Common myeloid progenitor, CD34-positive (primary cell): Measurements from ENCODE around the gene RPTOR.

ENCODE experiments used
- CTCF ChIA-PET: fragments of 350-600 bp; sonication (Branson Sonifier 250); formaldehyde crosslinking; loops from one replicate; lab custom pipeline; 2021; ENCODE audit warnings: antibody characterized with exemption; lab: Charles Lee
- POLR2A ChIA-PET: fragments of 350-600 bp; sonication (Branson Sonifier 250); formaldehyde crosslinking; loops from one replicate; lab custom pipeline; 2021; ENCODE audit warnings: antibody characterized with exemption; lab: Charles Lee
- DNase-seq, 3 donors: peaks; one replicate each; pipeline versions ENCODE4 v3.0.0 to v3.0.0-alpha.2; 2013
- H3K27ac ChIP-seq, 2 experiments: 1 replicate in 1 of 2; 2 replicates in 1 of 2; pipeline ENCODE4 v1.7.0; 2013; ENCODE audit warnings: inconsistent platforms in 2 of 2, low read length in 2 of 2, mild to moderate bottlenecking in 2 of 2, low read depth in 1 of 2, moderate library complexity in 1 of 2; ENCODE audit not compliant: severe bottlenecking in 2 of 2, insufficient read depth in 1 of 2, poor library complexity in 1 of 2
- H3K27me3 ChIP-seq, 5 experiments: replicated peaks in 2 of 5; 1 replicate in 3 of 5; 2 replicates in 2 of 5; pipeline versions ENCODE4 v1.6.1 to v1.7.0; 2013; ENCODE audit warnings: low read length in 4 of 5, mild to moderate bottlenecking in 2 of 5, moderate library complexity in 2 of 5, inconsistent platforms in 1 of 5; ENCODE audit not compliant: insufficient read depth in 5 of 5, control insufficient read depth in 4 of 5
- H3K36me3 ChIP-seq, 4 experiments: 1 replicate in 2 of 4; 2 replicates in 2 of 4; pipeline versions ENCODE4 v1.6.1 to v1.7.0; 2013; ENCODE audit warnings: low read length in 3 of 4, control low read depth in 1 of 4, mild to moderate bottlenecking in 1 of 4; ENCODE audit not compliant: control insufficient read depth in 4 of 4, insufficient read depth in 4 of 4
- H3K4me1 ChIP-seq, 4 experiments: 1 replicate in 3 of 4; 2 replicates in 1 of 4; pipeline versions ENCODE4 v1.6.1 to v1.7.1; 2013; ENCODE audit warnings: low read length in 3 of 4, mild to moderate bottlenecking in 3 of 4, control low read depth in 1 of 4, inconsistent platforms in 1 of 4, moderate library complexity in 1 of 4; ENCODE audit not compliant: control insufficient read depth in 4 of 4, insufficient read depth in 4 of 4; ENCODE audit errors: control extremely low read depth in 1 of 4
- H3K4me3 ChIP-seq, 7 experiments: 1 replicate in 4 of 7; 2 replicates in 3 of 7; pipeline versions ENCODE4 v1.5.1 to v1.7.0; 2013; ENCODE audit warnings: mild to moderate bottlenecking in 7 of 7, low read length in 6 of 7, moderate library complexity in 6 of 7, inconsistent platforms in 2 of 7, low read depth in 2 of 7, control low read depth in 1 of 7; ENCODE audit not compliant: insufficient read depth in 4 of 7, control insufficient read depth in 1 of 7; ENCODE audit errors: extremely low read depth in 1 of 7
- H3K9me3 ChIP-seq, 5 experiments: 1 replicate in 4 of 5; 2 replicates in 1 of 5; pipeline versions ENCODE4 v1.6.1 to v1.7.1; 2013; ENCODE audit warnings: low read length in 4 of 5, mild to moderate bottlenecking in 2 of 5, inconsistent platforms in 1 of 5, low read depth in 1 of 5, moderate library complexity in 1 of 5; ENCODE audit not compliant: control insufficient read depth in 4 of 5, insufficient read depth in 2 of 5; ENCODE audit errors: control extremely low read depth in 1 of 5
- WGBS: methylation state at CpG from one replicate; pipeline ENCODE4 v1.1.5; 2013; ENCODE audit not compliant: insufficient coverage; 5-methylcytosine and 5-hydroxymethylcytosine counted together

Gene RPTOR

DNA sequence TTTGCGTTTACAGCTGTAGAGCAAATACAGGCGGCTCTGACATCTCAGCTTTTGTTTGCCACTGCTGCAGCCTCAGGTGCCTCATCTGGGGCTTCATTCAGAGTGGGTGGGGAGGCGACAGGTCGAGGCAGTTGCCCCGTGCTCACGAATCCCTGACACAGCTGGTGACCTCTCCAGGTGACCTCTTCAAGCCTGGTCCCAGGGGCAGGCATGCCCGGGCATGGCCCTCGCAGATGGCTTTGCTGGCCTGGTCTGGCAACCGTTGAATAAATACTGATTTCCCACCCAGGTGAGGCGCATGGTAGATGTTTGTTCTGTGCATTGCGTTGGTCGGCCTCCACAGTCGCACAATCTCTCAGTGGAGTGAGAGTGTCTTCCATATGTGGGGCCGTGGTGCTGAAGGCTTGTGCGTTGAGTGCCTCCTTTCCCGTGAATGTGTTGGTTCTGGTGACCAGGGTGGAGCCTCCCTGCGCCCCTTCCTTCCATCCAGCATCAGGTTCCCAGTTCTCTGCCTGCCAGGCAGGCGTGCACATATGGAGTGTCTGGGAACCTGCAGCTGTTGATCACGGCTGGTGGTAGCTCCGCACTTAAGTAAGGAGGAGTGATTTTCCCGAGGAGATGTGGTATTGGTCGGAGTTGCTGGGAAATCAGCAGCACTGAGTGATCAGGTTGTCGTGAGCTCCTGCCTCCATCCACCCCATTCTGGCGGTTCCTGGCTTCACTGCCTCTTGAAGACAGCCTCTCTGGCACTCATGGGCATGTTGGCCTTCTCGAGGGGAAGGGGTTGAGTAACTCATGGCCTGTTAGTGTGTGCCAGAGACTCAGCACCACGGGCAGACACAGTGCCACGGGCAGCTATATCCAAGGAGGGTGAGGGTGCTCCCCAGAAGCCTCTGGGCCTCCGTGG lies 149.7 kb downstream of the RPTOR start:
- H3K27ac ChIP-seq, result no peak overlapping the region
- DNase-seq, result no peak
- POLR2A ChIA-PET, result no interaction called here
- no peaks in the 10 kb centered on the region for H3K9me3 ChIP-seq
- H3K4me3 ChIP-seq, result no peak overlapping the region
- WGBS, result 98% methylated on average over 25 of the region's 28 CpGs
- H3K27me3 ChIP-seq, result no peaks in the 10 kb centered on the region
- peaks cover 0 to 9% (median 0%) of the 10 kb centered on the region in 4 experiments for H3K36me3 ChIP-seq
- no peaks in the 10 kb centered on the region for H3K4me1 ChIP-seq
- CTCF ChIA-PET, result interaction anchor here (1.4 kb wide), 1 partner anchor 9 kb away, joined by 6 read pairs; no protein-coding TSS in a partner anchor

DNA sequence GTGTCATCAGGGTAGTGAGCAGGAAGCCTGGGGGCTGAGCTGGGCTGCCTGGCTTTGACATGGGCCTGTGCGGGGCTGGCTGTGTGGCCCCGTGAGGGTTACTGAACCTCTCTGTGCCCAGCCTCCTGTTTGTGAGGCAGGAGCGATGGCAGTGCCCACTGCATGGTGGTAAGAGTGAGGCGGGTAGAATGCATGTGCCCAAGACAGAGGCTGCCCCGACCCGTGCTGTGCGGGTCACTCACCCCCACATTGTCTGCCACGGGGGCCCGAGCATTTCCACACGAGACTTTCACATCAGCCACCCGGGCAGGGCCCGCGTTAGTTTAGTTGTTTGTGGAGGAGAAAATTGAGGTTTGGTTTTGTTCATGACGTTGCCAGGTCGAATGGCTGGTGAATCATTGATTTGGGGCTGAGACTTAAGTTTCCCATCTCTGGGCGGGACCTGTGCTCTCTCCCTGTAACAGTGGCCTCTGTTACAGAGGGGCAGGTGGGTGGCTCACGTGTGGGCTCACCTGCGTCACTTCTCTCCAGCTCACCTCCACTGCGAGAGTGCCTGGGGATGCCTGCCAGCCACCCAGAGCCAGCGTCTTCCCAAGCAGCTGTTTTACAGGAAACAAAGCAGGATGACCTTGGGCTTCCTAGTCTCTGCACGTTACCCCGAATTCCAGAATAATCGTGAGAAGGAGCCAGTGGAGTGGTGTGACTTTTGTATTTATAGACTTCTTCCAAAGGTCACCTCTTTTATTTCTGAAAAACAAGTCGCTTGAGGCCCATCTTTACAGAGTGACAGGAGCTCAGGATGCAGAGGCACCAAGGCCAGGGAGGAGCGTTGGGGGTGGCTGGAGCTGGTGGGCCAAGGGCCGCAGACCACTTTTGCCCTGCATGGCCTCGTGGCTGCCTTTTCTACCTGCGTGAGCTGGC lies 150.6 kb downstream of the RPTOR start:
- Histone ChIP-seq H3K27me3 (no peaks in the 10 kb centered on the region), H3K4me3 (no peak overlapping the region), H3K27ac (no peak overlapping the region), H3K36me3 (peaks cover 0 to 9% (median 0%) of the 10 kb centered on the region in 4 experiments), H3K4me1 (no peaks in the 10 kb centered on the region), H3K9me3 (no peaks in the 10 kb centered on the region)
- no peak for DNase-seq
- ChIA-PET CTCF (no interaction called here), POLR2A (no interaction called here)
- 95% methylated on average over 20 of the region's 28 CpGs for WGBS

DNA sequence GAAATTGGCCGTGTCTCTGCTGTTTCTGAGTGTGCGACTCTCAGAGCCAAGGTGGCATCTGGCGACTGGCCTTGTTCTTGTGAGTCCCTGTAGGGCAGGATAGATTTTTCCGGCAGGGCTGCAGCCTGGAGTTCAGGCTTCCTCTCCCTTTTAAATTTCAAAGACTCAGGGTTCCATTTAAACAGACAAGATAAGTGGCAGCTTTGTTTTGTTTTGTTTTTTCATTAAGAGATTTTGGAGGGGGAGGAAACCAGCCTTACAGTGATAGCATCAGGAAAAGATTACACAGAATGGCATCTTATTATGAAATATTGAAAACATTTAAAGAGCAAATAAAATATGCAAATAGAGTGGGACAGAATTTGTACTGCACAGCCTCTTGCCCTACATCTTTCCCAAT lies 151.3 kb downstream of the RPTOR start:
- Histone ChIP-seq H3K9me3 (no peaks in the 10 kb centered on the region), H3K27ac (no peak overlapping the region), H3K4me1 (no peaks in the 10 kb centered on the region), H3K27me3 (no peaks in the 10 kb centered on the region), H3K36me3 (peaks cover 0 to 9% (median 0%) of the 10 kb centered on the region in 4 experiments), H3K4me3 (no peak overlapping the region)
- no peak for DNase-seq
- 100% methylated on average over 1 of the region's 4 CpGs for WGBS
- CTCF ChIA-PET, result no interaction called here
- POLR2A ChIA-PET, result no interaction called here

DNA sequence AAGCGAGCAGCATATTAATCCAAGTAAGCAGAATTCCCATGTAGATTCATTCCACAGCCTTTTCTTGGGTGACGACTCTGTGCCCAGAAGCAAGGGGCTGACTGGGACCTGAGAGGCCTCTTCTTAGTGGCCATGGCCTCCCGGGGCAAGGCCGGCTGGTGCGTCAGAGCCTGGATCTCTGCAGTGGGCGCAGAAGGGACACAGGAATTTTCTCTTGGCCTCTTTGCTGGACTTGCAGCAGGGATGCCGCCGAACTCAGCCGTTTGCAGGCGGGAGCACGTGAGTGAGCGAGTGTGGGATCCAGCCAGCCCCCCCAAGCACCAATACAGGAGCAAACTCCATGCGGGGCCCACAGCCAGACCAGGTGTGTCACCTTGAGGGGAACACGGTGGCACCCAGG lies 151.8 kb downstream of the RPTOR start:
- no peaks in the 10 kb centered on the region for H3K27me3 ChIP-seq
- no peak overlapping the region for H3K4me3 ChIP-seq
- DNase-seq, result no peak
- ChIA-PET CTCF (no interaction called here), POLR2A (no interaction called here)
- H3K4me1 ChIP-seq, result no peaks in the 10 kb centered on the region
- no peaks in the 10 kb centered on the region for H3K9me3 ChIP-seq
- H3K36me3 ChIP-seq, result peaks cover 0 to 6% (median 0%) of the 10 kb centered on the region in 4 experiments
- 93% methylated on average over 13 of the region's 14 CpGs for WGBS
- no peak overlapping the region for H3K27ac ChIP-seq

DNA sequence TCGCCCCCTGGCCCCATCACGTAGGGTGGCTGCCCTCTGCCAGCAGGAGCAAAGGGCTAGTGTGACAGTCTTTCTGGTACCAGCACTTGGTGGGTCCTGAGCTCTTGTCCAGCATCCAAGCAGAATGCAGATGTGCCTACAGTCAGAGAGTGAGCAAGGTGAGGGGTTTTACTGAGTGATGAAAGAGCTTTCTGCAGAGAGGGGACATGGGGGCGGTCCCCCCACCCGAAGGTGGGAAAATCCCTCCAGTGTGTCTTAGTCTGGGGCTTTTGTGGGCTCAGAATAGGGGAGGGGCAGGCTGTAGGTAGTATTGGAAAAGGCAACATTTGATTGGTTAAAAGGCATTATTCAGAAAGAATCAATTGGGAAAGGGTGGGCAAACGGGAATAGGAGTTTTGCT lies 152.3 kb downstream of the RPTOR start:
- ChIA-PET POLR2A (no interaction called here), CTCF (no interaction called here)
- Histone ChIP-seq H3K27ac (no peak overlapping the region), H3K4me1 (peaks cover 0 to 3% (median 0%) of the 10 kb centered on the region in 4 experiments), H3K4me3 (no peak overlapping the region), H3K36me3 (peaks cover 0 to 2% (median 0%) of the 10 kb centered on the region in 4 experiments), H3K27me3 (no peaks in the 10 kb centered on the region), H3K9me3 (no peaks in the 10 kb centered on the region)
- no peak for DNase-seq
- WGBS, result 94% methylated on average over 5 of the region's 5 CpGs

DNA sequence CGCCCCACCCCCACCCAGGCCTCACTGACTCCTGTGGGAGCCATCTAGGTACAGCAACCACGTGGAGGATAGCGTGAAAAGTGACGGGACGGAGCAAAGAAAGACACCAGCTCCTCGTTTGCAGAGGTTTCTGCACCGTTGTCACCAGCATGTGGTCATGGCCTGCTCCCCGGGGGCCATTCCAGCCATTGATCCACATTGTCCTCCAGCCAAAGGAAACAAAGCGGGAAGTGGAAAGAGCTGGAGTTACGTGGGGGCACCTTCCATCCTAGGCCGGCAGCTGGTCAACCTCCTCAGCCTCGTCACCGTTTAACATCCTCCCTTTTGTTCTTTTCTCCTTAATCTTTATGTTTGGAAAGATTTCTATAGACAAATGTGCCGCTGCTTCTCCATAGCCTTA lies 153.7 kb downstream of the RPTOR start:
- H3K27ac ChIP-seq, result no peak overlapping the region
- DNase-seq, result no peak
- H3K9me3 ChIP-seq, result no peaks in the 10 kb centered on the region
- ChIA-PET POLR2A (no interaction called here), CTCF (no interaction called here)
- 96% methylated on average over 9 of the region's 14 CpGs for WGBS
- H3K27me3 ChIP-seq, result no peaks in the 10 kb centered on the region
- no peak overlapping the region for H3K4me3 ChIP-seq
- peaks cover 0 to 15% (median 9%) of the 10 kb centered on the region in 4 experiments for H3K4me1 ChIP-seq
- H3K36me3 ChIP-seq, result peaks cover 0 to 2% (median 0%) of the 10 kb centered on the region in 4 experiments
